ENCODE results near the gene DAPK1. TPM values are rescaled to one million over a fixed set of nuclear protein-coding genes. Genes with fewer than 3 reads are reported as not detected.

DAPK1 gene
- total and polyA plus RNA-seq, 3 donors from 2014 or later = 35.1 to 74.6 (median 71.0) TPM

- intact Hi-C loops (cut with DNase I; ENCODE audit: low total_unique reads) = no loop called here
- Histone ChIP-seq H3K4me1 (peaks cover 13% of the 10 kb centered on the region), H3K27ac (no peak overlapping the region), H3K4me3 (no peak overlapping the region), H3K9me3 (no peaks in the 10 kb centered on the region), H3K27me3 (no peaks in the 10 kb centered on the region), H3K36me3 (ENCODE audit: low read depth, missing control alignments) (no peaks in the 10 kb centered on the region)
- TF ChIP-seq POLR2A (IDR thresholded peaks at IDR 0.05) (no peak), CTCF (IDR thresholded peaks at IDR 0.05) (no peak)
- DNase-seq = no peak
- 98% methylated on average over 13 of the region's 13 CpGs for WGBS, 2 donors
These were observed 8.4 kb downstream of the DAPK1 start for GRCh38 chr9:87505869-87506678.

- Histone ChIP-seq H3K9me3 (no peaks in the 10 kb centered on the region), H3K4me3 (no peak overlapping the region), H3K27ac (no peak overlapping the region), H3K36me3 (ENCODE audit: low read depth, missing control alignments) (no peaks in the 10 kb centered on the region), H3K4me1 (peaks cover 7% of the 10 kb centered on the region), H3K27me3 (no peaks in the 10 kb centered on the region)
- no peak for DNase-seq
- intact Hi-C loops (cut with DNase I; ENCODE audit: low total_unique reads) = no loop called here
- TF ChIP-seq POLR2A (IDR thresholded peaks at IDR 0.05) = no peak
- TF ChIP-seq CTCF (IDR thresholded peaks at IDR 0.05) = no peak
- 91 to 94% methylated on average over 4 of the region's 4 CpGs for WGBS, 2 donors
These were observed 9.9 kb downstream of the DAPK1 start for GRCh38 chr9:87507576-87507975.

GRCh38 chr9:87510252-87510683, 12.6 kb downstream of the DAPK1 start:
- peaks cover 6% of the 10 kb centered on the region for H3K4me1 ChIP-seq
- no peak for TF ChIP-seq CTCF (IDR thresholded peaks at IDR 0.05)
- no peak for TF ChIP-seq POLR2A (IDR thresholded peaks at IDR 0.05)
- no peak for DNase-seq
- H3K27me3 ChIP-seq = no peaks in the 10 kb centered on the region
- no peaks in the 10 kb centered on the region for H3K36me3 ChIP-seq (ENCODE audit: low read depth, missing control alignments)
- H3K27ac ChIP-seq = no peak overlapping the region
- no peak overlapping the region for H3K4me3 ChIP-seq
- WGBS, 2 donors = 63 to 74% methylated on average over 4 of the region's 4 CpGs
- H3K9me3 ChIP-seq = no peaks in the 10 kb centered on the region
- intact Hi-C loops (cut with DNase I; ENCODE audit: low total_unique reads) = no loop called here

- intact Hi-C loops (cut with DNase I; ENCODE audit: low total_unique reads) = no loop called here
- no peak for TF ChIP-seq POLR2A (IDR thresholded peaks at IDR 0.05)
- TF ChIP-seq CTCF (IDR thresholded peaks at IDR 0.05) = no peak
- no peak for DNase-seq
- Histone ChIP-seq H3K4me1 (peaks cover 6% of the 10 kb centered on the region), H3K4me3 (no peak overlapping the region), H3K9me3 (no peaks in the 10 kb centered on the region), H3K27ac (no peak overlapping the region), H3K36me3 (ENCODE audit: low read depth, missing control alignments) (no peaks in the 10 kb centered on the region), H3K27me3 (no peaks in the 10 kb centered on the region)
- WGBS, 2 donors = 93 to 94% methylated on average over 4 of the region's 4 CpGs
These were observed 14.6 kb downstream of the DAPK1 start for GRCh38 chr9:87512311-87512710.

- H3K4me1 ChIP-seq = peaks cover 6% of the 10 kb centered on the region
- no peaks in the 10 kb centered on the region for H3K36me3 ChIP-seq (ENCODE audit: low read depth, missing control alignments)
- intact Hi-C loops (cut with DNase I; ENCODE audit: low total_unique reads) = no loop called here
- H3K27me3 ChIP-seq = no peaks in the 10 kb centered on the region
- no peaks in the 10 kb centered on the region for H3K9me3 ChIP-seq
- H3K4me3 ChIP-seq = no peak overlapping the region
- H3K27ac ChIP-seq = no peak overlapping the region
- 60 to 67% methylated on average over 4 of the region's 4 CpGs for WGBS, 2 donors
- TF ChIP-seq CTCF (IDR thresholded peaks at IDR 0.05) = no peak
- TF ChIP-seq POLR2A (IDR thresholded peaks at IDR 0.05) = no peak
- no peak for DNase-seq
These were observed 15.5 kb downstream of the DAPK1 start for GRCh38 chr9:87513161-87513560.

Data from testis (tissue), 3 donors.